Spleen (tissue), 7 donors: ENCODE data around the gene KLHDC7B.

Experiments
- CTCF ChIP-seq, 11 experiments: fragments of 200-600 bp in 7 of 11; fragments of 450-650 bp in 4 of 11; sonication (generic) in 4 of 11; IDR thresholded peaks in 8 of 11; conservative IDR thresholded peaks in 3 of 11; 1 replicate in 7 of 11; 2 replicates in 4 of 11; pipeline versions ENCODE4 v1.4.0 to v1.8.0; 2016 to 2021; ENCODE audit warnings: antibody characterized with exemption in 11 of 11, inconsistent platforms in 4 of 11, mild to moderate bottlenecking in 1 of 11
- POLR2A ChIP-seq, 3 donors: fragments of 450-650 bp; IDR thresholded peaks; one replicate each; pipeline ENCODE4 v1.5.1; 2017; ENCODE audit warnings: antibody characterized with exemption in 3 of 3, mild to moderate bottlenecking in 1 of 3
- POLR2AphosphoS5 ChIP-seq, 3 donors: sonication (generic); formaldehyde crosslinking; IDR thresholded peaks; one replicate each; pipeline ENCODE4 v1.5.1; 2017; ENCODE audit warnings: antibody characterized with exemption in 3 of 3
- donor health status: DM: no; HTN: no; CAD: no; lungs with moderate emphysema.
- donor health status: DM: no; HTN: no; CAD: no.
- donor health status: DM: no; HTN: no; CAD: no.

DNA sequence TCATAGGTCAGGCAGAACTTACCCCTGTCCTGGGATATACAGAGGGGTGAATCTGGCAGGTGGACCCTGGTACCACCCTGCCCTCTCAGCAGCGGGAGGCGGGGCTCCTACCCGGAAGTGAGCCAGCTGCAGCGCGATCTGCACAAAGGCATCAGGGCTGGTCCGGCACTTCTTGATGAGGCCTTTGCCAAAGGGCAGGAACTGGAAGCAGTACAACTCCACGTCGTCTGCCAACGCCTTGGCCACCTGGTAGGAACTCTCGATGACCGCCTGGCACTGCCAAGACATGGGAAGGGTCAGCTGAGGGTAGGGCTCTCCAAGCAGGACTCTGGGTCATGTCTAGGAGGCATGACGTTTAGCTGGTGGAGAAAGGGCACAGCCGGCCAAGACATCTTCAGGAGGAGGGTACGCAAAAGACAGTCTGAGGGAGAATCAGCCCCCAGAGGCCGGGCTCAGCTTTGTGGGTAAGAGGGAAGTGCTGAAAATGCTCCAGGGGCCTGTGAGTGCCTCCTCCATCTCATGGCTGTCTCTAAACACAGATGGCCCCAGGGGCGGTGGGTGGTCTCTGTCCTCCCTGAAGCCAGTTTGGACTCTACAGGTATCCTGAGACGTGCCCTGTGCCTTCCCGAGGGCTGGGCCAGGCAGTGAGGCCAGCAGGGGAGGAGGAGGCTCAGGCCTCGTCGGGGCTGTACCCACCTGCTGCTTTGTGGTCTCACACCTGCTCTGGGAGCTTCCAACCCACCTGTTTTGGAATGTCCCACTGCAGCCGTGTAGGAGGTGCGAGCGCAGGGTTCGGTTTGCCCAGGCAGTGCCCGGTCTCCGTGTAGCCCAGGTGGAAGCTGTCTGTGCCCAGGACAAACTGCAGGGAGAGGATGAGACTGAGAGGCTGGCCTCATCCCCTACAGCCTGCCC lies 25.8 kb downstream of the KLHDC7B start:
- no peak for TF ChIP-seq POLR2A (IDR thresholded peaks at IDR 0.05)
- no peak for TF ChIP-seq CTCF (IDR thresholded peaks at IDR 0.05 in 8 of 11, conservative IDR thresholded peaks at IDR 0.05 in 3 of 11)
- TF ChIP-seq POLR2AphosphoS5 (IDR thresholded peaks at IDR 0.05), result no peak
